HG02610 (cell line): ENCODE results near the gene CCBE1.

ENCODE experiments used
- ATAC-seq: cut with Tn5 transposase; IDR thresholded peaks from one replicate; pipeline ENCODE4 v1.9.1; 2021; ENCODE audit warnings: mild to moderate bottlenecking, moderate library complexity; ENCODE audit not compliant: unreplicated experiment

The CCBE1 gene

DNA sequence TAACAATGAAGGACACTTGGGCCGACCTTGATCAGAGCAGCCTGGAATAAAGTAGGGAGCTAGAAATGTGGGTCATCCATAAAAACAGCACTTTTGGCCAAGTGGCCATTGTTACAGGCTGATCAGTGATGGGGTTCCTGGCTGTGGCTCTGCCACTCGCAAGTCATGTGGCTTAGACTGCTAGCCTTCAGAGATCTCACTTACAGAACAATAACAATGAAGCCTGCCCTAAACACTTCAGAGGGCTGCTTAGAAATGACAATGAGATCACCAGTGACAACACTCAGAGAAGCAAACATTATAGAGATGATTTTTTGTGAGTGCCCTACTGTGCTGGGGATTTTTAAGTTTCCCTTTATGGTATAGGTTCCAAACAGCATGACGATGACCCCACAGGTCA, 230.2 kb downstream of the CCBE1 start:
- ATAC-seq = no peak

DNA sequence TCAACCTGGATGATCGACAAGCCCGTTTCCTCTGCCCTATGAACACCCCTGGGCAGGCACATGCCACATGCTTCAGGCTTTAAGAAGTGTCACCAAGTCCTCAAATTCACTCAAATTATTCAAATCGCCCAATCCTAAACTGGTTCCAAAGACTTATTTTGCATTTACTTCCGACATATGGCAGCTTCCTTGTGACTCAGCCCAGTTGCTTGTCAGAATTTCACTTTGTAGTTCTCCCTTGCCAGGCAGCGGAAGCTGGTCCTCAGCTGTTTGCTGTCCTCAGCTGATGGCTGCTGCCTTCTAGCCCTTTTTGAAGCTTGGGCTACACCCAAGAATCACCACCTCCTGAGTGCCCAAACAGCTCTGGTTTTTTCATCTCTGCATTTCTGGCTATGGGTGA, 232.7 kb downstream of the CCBE1 start:
- no peak for ATAC-seq

DNA sequence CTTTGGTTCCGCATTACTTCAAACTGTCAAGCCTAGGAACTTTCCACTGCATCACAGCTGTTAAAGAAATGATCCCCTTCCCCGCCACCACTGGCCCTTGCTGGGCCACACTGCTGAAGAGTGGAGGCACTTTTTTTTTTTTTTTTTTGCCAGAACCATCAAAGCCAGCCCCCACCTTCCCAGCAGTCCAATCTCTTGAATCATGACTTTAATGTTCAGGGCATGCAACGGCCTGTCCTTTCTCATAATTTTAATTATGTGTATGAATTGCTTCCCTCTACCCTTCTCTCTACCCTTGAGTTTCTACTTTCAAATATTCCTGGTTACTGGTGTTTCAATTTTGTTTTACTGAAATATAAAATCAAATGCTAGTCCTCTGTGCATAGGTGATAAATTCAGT, 236.1 kb downstream of the CCBE1 start:
- no peak for ATAC-seq

DNA sequence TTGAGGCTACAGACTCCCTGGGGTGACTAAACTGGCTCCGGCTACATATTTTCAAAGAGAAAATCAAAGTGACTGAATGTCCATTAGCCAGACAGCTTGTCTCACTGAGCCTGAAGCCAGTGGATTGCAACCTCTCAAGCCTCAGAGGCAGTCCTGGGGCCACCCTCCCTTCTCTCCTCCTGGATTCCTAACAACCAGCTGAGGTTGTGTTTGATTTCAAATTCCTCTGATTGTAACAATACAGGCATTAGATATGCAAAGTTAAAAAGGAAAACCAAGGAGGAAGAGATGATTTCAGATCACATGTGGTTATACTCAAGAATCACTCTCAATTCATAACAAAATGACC, 237.2 kb downstream of the CCBE1 start:
- ATAC-seq = no peak

DNA sequence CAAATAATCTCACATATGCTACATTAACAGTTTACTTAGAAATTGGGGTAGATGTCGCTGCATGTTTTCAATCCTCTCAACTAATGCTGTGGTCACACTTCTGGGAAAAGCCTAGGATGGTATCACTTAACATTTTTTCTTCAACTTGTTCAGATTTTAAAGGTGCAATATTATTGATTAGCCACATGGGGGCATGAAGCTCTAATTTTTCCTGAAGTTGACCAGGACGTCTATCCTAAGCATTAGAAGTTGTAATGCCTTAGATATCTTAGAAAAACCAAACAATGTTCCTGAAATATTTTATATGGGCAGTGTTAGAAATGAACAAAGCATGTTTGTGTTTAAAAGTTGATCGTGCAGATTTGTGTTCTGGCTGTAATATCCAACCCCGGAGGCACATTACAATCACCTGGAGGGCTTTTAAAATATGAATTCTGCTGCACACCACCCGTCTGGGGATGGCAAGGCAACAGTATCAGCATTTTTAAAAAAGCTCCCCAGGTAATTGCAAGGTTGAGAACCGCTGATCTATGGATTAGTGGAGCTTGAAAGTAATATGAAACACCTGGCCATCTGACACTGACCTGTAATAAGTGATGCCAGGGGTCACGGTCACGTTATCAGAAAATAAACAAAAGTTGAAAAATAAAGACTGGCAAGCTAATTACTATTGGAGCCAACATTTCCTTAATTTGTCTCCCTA, 237.7 kb downstream of the CCBE1 start:
- no peak for ATAC-seq

DNA sequence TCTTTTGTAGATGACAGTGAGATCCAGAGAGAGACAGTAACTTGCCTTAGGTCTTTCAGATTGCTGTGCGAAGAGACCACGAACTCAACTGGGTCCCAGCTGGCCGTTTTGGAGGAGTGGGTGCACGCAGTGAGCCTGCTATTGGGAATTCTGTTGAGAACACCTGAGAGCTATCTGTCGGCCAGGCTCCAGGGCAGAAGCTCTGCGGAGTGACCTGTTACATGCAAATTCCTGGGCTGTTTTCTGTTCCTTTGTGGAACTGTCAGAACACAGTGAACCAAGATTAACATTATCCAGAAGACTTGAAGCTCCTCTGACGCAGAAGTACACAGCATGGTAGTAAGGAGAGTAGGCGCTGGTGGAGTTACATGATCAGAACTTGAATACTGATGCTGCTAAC, 238.6 kb downstream of the CCBE1 start:
- ATAC-seq = no peak

DNA sequence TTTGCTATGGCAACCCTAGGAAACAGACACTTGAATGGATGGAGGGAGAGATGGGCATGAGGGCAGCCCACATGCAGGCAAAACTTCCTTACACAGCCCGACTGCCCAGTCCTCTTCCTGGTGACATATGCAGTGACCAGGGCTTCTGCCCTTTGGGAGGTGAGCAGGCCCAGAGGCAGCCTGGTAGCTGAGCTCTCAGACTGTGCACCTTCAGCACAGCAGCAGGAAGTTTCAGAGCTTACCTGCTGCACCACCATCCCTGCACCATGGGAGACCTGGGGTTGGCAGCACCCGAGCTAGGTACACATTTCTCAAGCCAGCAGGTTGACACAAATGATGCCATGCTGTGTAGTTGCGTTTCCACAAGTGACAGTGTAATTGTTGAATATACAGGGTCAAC, 240.6 kb downstream of the CCBE1 start:
- ATAC-seq = no peak

DNA sequence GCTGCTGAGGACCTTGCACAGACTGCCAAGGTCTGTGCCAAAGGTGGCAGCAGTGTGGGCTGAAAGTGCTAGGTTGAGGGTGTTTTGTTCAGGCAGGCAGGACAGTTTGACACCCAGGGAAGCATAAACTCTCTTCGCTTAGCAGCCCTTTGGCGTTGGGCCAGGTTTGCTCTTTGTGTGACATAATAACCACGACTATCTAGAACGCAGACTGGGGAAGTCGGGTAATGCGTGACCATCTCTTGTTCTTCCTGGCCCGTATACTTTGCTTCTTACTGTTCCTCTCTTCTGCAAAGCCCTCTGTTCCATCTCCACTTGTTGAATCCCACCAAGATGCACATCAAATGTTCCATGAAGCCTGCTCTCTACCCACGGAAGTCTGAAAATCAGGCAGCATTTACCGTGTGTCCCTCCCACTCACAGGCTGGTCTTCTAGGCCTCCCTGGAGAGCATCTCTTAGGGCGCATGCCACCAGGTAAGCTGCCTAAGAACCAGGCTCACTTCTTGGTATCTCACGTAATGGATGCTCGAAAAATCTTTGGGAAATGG, 241.4 kb downstream of the CCBE1 start:
- no peak for ATAC-seq

DNA sequence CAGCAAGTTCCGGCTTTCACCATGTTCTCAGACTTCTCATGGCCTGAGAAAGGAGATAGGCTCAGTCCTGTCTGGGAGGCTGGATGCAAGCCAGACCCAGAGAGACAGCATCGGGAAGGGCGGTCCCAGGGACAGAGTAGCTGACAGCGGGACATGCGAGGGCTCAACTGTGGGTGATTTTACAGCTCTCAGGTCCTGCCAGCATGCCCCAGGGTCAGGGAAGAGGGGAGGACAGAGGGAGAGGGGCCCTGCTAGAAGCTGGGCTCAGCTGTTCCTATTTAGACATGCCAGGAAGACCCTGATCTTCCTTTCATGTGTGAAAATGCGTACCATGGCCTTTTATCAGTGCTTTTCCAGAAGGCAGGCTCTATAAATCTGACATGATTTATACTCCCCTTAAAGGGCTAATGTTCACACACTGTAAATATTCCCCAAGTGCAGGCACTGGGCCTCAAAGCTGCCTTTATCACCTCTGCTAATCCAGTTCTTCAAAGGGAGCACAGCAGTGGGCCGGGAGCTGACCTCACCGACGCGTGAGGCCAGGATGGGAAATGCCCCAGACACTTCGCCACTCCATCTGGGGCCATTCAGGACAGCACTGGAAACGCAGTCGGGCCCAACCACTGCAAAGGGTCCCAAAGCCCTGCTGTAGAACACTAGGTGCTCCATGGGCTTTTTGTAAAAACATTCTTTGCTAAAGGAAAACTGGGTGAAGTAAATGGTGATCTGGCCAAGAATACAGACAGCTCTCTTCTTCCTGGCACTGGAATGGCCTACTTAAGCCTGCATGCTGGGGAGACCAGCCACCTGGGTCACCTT, 242.1 kb downstream of the CCBE1 start:
- no peak for ATAC-seq

DNA sequence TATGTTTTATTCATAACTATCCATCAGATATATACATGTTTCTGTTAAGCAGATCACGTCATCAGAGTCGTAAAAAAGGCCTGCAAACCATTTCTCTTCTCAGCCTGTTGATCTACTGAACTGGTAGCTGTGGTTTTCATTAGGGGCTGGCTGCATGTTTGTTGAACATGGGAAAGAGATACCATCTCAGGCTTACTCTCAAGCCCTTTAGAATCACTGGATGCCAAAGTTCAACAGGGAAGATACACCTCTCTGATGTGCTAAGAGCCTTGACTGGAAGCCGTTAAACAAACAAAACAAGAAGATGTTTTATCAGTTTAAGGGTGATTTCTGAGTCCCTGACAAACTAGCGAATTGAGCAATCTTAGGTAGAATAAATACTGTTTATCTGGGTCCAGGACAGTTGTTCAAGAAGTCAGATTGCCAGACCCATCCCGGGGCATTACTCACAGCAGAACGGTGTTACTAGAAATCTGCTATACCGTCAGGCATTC, 243.7 kb downstream of the CCBE1 start:
- ATAC-seq = no peak

DNA sequence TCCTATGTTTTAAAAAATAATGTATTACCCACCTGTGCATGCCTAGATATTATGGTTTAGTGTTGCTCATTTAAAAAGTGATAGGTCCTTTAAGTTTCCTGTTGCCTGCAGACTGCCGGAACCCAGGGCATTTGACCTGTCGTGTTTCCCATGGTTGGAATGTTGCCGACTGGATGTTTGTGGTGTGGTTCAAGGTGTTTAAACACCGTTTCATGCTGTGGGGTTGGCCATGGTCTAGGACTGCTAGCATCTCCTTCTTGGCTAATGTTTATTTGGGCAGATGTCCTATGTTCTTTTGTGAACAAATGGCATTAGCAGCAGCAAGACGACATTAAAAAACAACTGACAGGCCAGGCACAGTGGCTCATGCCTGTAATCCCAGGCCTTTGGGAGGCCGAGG, 245.3 kb downstream of the CCBE1 start:
- ATAC-seq = no peak

DNA sequence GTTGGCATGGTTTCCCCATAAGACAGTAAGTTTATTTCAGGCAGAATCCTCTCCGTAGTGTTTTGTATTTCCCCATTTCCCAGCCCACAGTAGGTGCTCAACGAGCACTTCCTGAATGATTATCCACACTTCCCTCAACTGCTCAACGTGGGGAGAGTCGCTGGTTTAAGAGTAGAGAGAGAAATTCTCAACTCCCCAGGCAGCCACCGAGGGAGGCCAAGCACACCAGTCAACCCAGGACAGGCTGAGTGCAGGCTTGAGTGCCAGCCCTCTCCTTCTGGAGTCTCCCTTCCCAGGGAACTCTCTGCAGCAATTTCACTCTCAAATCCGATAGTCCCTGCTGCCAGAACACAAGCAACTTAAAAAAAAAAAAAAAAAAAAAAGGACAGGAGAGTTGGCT, 246.2 kb downstream of the CCBE1 start:
- no peak for ATAC-seq

DNA sequence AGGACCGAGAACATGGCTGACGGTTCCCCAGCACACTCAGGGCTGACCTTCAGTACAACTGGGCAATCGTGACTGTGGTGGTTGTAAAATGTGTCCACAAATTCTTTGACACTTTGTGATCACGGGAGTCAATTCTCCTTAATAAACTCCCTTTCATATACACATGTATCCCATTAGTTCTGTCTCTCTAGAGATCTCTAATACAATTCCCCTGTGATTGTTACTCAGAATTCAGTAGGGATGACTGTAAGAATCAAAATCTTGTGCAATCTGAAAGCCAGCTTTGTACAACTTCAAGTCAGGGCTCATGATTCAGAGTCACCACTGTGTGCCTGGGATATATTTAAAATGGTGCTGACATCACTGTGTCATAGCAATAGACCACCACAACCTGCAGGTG, 248.7 kb downstream of the CCBE1 start:
- ATAC-seq = no peak

DNA sequence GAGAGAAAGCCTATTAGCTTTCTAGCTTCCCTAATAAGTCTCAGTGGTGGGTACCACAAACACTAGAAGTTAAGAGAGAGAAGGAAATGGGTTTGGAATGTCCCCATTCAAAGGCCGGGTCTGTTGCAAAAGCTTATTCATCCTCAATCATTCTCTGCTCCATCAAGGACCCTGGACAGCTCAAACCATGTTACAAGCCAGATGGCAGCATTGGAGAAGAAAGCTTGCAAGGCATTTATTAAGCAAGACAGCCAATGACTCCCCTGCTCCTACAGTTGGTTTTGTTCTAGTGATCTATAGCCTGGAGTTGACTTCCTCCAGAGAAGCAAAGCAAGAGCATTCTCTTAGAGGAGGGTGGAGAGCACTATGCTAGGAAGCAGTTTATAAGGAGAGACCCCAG, 251.2 kb downstream of the CCBE1 start:
- ATAC-seq = no peak

DNA sequence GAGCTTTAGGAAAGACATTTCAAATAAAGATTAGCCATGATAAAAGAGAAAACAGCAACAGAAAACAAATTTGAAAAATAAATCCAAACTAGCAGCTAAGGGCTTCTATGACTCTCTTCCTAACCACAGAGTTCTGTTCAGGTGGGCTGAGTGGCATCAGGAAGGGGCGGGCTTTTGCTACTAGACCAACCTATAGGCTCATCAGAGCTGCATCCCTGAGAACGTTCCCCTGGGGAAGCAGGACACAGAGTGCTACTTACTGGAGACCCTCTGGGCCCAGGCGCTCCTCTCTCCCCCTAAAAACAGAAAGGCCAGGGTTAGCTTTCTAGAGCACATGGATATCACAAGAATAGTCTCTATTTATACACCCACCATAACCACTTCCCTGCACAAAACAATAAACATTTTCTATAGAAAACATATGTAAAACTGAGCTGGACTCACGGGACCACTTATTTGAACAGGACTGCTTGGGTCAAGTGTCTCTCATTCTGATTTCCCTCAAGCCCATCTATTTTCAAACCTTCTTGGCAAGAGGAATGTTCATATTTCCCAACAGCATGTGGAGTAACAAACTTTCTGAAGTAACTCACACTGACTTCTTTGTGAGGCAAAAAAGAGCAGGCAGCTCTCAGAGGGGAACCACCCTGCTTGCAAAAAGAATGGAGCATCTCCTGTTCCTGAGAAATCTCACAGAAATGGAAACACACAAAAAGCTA, 259.2 kb downstream of the CCBE1 start:
- no peak for ATAC-seq

DNA sequence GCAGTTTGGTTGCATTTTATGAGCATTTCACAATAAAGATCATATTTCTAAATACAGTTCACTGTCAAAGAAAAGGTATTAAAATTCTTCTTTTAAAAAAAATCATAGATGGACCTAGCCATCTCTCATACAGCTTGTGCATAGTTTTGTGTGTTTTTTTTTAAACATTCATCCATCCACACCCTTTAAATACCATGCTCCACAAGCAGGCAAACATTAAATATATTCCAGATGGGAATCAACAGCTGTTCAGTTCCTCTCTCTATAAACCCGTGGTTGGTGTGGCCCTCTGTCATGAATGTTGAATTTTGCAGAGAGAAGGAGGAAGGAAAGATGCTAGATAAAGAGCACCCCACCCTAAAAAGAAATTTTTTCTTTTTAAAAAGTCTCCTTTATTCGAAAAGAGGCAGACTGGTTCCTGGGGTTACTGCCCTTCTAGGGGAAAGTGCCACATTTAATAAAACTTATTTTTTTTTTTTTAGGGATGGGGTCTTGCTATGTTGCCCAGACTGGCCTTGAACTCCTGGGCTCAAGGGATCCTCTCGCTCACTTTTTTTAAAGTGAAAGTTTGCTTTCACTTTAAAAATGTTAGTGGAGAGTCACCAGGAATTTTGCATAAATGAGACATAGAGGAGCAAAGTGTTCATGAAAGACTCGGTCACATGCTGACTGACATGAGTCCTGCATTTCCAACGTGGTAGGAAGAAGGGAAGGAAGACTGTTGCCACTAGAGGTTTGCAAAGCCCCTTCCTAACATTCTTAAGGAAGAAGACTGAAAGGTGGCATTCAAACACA, 264.2 kb downstream of the CCBE1 start:
- ATAC-seq = no peak

DNA sequence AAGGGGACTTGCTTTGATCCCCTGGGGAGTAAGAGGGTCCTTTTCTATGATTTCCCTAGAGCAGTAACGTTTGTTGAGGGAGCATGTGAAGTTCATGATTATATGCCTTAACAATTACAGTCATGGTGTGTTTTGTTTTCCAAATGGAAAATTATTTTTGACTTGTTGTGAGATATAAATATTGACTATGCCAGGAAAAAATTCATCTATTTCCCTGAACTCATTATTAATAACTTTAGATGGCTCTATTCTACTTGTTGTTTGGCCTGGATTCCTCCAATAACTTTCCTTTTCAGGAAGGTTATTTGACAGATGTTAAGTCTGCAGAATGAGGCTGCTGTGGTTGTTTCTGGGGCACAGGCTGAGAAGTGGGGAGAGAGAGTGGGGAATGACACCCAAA, 266.1 kb downstream of the CCBE1 start:
- ATAC-seq = no peak

DNA sequence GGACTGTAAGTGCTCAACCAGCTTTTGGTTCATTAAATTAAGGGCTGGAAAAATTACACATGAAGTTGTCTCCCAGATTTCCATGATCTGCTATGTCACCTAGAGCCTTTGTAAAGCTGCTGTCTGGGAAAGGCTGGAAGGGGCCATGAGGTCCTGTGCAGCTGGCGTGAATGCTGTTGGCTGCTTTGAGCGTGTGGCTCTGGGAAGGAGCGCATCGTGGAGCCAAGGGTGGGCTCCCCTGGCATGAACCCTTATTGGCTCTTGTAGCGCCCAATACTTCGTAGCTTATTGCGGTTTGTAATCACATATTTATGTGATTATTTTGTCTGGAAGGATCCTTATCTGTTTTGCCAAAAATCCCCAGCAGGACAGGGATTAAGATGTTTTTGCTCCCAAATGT, 267.6 kb downstream of the CCBE1 start:
- ATAC-seq = no peak

DNA sequence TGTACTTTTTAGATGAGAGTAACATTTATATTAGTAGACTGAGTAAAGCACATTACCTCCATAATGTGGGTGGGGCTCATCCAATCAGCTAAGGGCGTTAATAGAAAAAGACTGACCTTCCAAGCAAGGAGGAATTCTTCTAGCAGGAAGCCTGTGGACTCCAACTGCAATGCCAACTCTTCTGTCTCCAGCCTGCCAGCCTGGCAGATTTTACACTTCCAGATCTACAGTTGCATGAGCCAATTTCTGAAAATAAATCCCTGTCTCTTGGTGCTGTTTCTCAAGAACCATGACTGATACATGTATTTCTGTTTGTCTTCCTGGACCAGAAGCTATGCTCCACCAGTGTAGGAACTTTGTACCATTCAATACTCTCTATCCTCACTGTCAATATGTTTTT, 269.2 kb downstream of the CCBE1 start:
- ATAC-seq = no peak

DNA sequence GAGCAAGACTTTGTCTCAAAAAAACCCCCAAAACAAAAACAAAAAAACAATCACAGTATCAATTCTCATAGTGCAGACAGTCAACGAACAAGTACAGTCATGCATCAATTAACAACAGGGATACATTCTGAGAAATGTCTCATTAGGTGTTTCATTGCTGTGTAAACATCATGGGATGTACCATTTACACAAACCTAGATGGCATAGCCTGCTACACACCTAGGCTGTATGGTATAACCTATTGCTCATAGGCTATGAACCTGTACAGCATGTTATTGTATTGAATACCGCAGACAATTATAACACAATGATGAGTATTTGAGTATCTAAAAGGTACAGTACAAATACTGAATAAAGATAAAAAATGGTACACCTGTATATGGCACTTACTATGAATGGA, 270.4 kb downstream of the CCBE1 start:
- no peak for ATAC-seq

DNA sequence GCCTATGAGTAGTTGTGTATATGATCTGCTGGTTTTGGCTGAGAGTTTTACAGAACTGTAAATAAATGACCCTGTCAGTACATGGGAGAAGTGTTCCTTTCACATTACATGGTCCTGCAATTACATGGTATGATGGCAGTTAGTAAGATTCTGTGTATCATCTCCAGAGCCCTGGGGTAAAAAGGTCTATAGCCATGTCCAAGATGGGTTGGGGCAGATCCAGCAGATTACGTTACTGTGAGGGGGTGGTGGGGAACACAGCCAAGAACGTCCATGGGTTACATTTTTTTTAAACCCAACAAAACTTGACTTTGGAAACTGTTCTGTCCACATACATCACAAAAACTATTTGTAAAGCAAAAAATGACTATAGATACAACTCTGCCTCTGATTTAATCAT, 274.0 kb downstream of the CCBE1 start:
- ATAC-seq = no peak
